ENCODE data around the gene CD300LF. TPM values are rescaled to one million over a fixed set of nuclear protein-coding genes. Genes with fewer than 3 reads are reported as not detected.

CD300LF gene
- total RNA-seq, 1 experiment from 2014 or later = not detected

GRCh38 chr17:74742153-74742515, 29.4 kb upstream of the CD300LF start:
- no peak for TF ChIP-seq CTCF (conservative IDR thresholded peaks at IDR 0.05)
- Histone ChIP-seq H4K5ac (ENCODE audit: insufficient read length, low read depth, low read length) (no peak overlapping the region), H3K27ac (ENCODE audit: insufficient read length, low read depth, low read length) (no peak overlapping the region), H3K79me2 (ENCODE audit: insufficient read depth, low read length) (no peaks in the 10 kb centered on the region), H3K4me2 (ENCODE audit: insufficient read depth, insufficient read length, low read length) (no peak overlapping the region), H2BK5ac (ENCODE audit: insufficient read length, low read length) (no peak overlapping the region), H4K8ac (replicated peaks; ENCODE audit: insufficient read length, low read depth, low read length) (no peak overlapping the region), H3K4me1 (ENCODE audit: insufficient read depth, low read length) (peaks cover 13% of the 10 kb centered on the region), H3K79me1 (ENCODE audit: insufficient read depth, low read depth, low read length, poor library complexity, severe bottlenecking) (no peaks in the 10 kb centered on the region), H3K14ac (ENCODE audit: insufficient read depth, low read length) (0 out of 2 replicates have a peak overlapping the region, but pooled peaks have one; percentile 1), H2AFZ (ENCODE audit: low read length) (no peak overlapping the region), H2BK15ac (ENCODE audit: low read depth, low read length) (no peak overlapping the region), H3K23me2 (ENCODE audit: insufficient read length, low read depth, low read length, poor library complexity, severe bottlenecking) (peaks cover 8% of the 10 kb centered on the region), H2BK20ac (ENCODE audit: low read depth, low read length, poor library complexity, severe bottlenecking) (no peak overlapping the region), H3T11ph (ENCODE audit: low read length) (no peak overlapping the region), H2AK5ac (ENCODE audit: insufficient read length, low read length) (no peak overlapping the region), H3K9me3 (ENCODE audit: control insufficient read depth, low read depth, low read length) (no peaks in the 10 kb centered on the region), H3K27me3 (ENCODE audit: insufficient read depth, low read length) (no peaks in the 10 kb centered on the region), H4K20me1 (ENCODE audit: control insufficient read depth, insufficient read depth, insufficient read length) (no peaks in the 10 kb centered on the region), H3K18ac (ENCODE audit: insufficient read length, low read depth, low read length) (no peak overlapping the region), H4K91ac (ENCODE audit: insufficient read length, low read depth, low read length) (no peak overlapping the region), H3K4ac (ENCODE audit: low read depth, low read length) (no peak overlapping the region), H2BK120ac (ENCODE audit: low read depth, low read length, poor library complexity, severe bottlenecking) (no peak overlapping the region), H3K9ac (ENCODE audit: extremely low read depth, insufficient read length, low read length) (peak overlapping the region; percentile 21), H2BK12ac (ENCODE audit: insufficient read length, low read depth, low read length) (no peak overlapping the region), H3K23ac (ENCODE audit: insufficient read length, low read depth, low read length) (no peak overlapping the region), H3K56ac (ENCODE audit: insufficient read length, low read depth, low read length) (no peak overlapping the region)
- no peaks in the 10 kb centered on the region; a peak in 1 of 5 replicates for H3K9me3 Mint-ChIP-seq
- no peaks in the 10 kb centered on the region; a peak in 1 of 7 replicates for H3K36me3 Mint-ChIP-seq (ENCODE audit: insufficient read depth in 1 of 3, low read depth in 3 of 3)
- WGBS (ENCODE audit: extremely low coverage, insufficient read length, low lambda C conversion rate) = no CpG with 5 or more reads among the region's 4 CpGs
- H3K4me3 Mint-ChIP-seq = 0 out of 5 replicates have a peak overlapping the region, but pooled peaks of 1 of the 2 experiments have one; percentile 12
- H3K27me3 Mint-ChIP-seq (ENCODE audit: low read depth) = peaks cover 30% of the 10 kb centered on the region
- peak; percentile 45 for DNase-seq
- H3K4me1 Mint-ChIP-seq = peaks cover 35% of the 10 kb centered on the region in 2 experiments
- no peak overlapping the region; a peak in 1 of 7 replicates for H3K27ac Mint-ChIP-seq
